Small intestine (tissue), 7 donors: Measurements from ENCODE around the gene HBA2. TPM values are rescaled to one million over a fixed set of nuclear protein-coding genes. Genes with fewer than 3 reads are reported as not detected.
"Not testable (repeated sequence)": the region's sequence is repeated elsewhere in the genome, so short reads cannot be mapped to it uniquely, and the experiment has no call there.

ENCODE experiments used
- DNase-seq, 2 donors: peaks; one replicate each; pipeline versions ENCODE4 v3.0.0 to v3.0.0-alpha.2; 2013
- FAIRE-seq: peaks from 2 replicates; lab custom pipeline; 2012; peaks lifted over from hg19 to GRCh38; lab: Jason Lieb, UNC
- H3K27ac ChIP-seq, 3 donors: one replicate each; pipeline ENCODE4 v1.5.1; 2013; ENCODE audit warnings: low read length in 2 of 3, mild to moderate bottlenecking in 2 of 3, control low read depth in 1 of 3, inconsistent platforms in 1 of 3, low read depth in 1 of 3, moderate library complexity in 1 of 3
- H3K27me3 ChIP-seq, 3 donors: one replicate each; pipeline ENCODE4 v1.6.1; 2013; ENCODE audit warnings: low read length in 3 of 3, inconsistent platforms in 1 of 3; ENCODE audit not compliant: control insufficient read depth in 3 of 3, insufficient read depth in 3 of 3
- H3K36me3 ChIP-seq, 3 donors: one replicate each; pipeline ENCODE4 v1.6.1; 2013; ENCODE audit warnings: low read length in 3 of 3, inconsistent platforms in 1 of 3, low read depth in 1 of 3, mild to moderate bottlenecking in 1 of 3, moderate library complexity in 1 of 3; ENCODE audit not compliant: control insufficient read depth in 3 of 3, insufficient read depth in 2 of 3
- H3K4me1 ChIP-seq, 3 donors: one replicate each; pipeline ENCODE4 v1.6.1; 2013; ENCODE audit warnings: low read length in 2 of 3, inconsistent platforms in 1 of 3, low read depth in 1 of 3, mild to moderate bottlenecking in 1 of 3, moderate library complexity in 1 of 3; ENCODE audit not compliant: control insufficient read depth in 3 of 3, insufficient read depth in 2 of 3
- H3K4me3 ChIP-seq, 3 donors: one replicate each; pipeline ENCODE4 v1.5.1; 2013; ENCODE audit warnings: low read length in 3 of 3, control low read depth in 1 of 3, inconsistent platforms in 1 of 3, low read depth in 1 of 3, mild to moderate bottlenecking in 1 of 3, moderate library complexity in 1 of 3
- H3K9me3 ChIP-seq, 2 donors: one replicate each; pipeline ENCODE4 v1.6.1; 2013; ENCODE audit warnings: low read depth in 1 of 2, low read length in 1 of 2; ENCODE audit not compliant: control insufficient read depth in 2 of 2, insufficient read depth in 1 of 2
- WGBS, 3 donors: extraction: QIAGEN DNeasy Blood & Tissue Kit; methylation state at CpG; one replicate each; pipeline ENCODE4 v1.1.7; 2013; 5-methylcytosine and 5-hydroxymethylcytosine counted together
- polyA plus RNA-seq, 4 donors: library from polyadenylated mRNA; stranded (reverse) in 3 of 4; unstranded in 1 of 4; fragments of 200-250 nt in 3 of 4; fragments of 120-200 nt in 1 of 4; gene quantifications; one replicate each; pipeline versions ENCODE4 v1.2.1 to v1.2.3, GENCODE V29; 2013
- donor health status: healthy with polysubstance abuse.
- donor health status: control.
- donor health status: control.
- donor health status: Bipolar disorder and iron deficiency.
- donor health status: healthy.

Gene HBA2
- polyA plus RNA-seq, 4 donors = 3.2 to 515 (median 10.7) TPM; not detected in 1

DNA sequence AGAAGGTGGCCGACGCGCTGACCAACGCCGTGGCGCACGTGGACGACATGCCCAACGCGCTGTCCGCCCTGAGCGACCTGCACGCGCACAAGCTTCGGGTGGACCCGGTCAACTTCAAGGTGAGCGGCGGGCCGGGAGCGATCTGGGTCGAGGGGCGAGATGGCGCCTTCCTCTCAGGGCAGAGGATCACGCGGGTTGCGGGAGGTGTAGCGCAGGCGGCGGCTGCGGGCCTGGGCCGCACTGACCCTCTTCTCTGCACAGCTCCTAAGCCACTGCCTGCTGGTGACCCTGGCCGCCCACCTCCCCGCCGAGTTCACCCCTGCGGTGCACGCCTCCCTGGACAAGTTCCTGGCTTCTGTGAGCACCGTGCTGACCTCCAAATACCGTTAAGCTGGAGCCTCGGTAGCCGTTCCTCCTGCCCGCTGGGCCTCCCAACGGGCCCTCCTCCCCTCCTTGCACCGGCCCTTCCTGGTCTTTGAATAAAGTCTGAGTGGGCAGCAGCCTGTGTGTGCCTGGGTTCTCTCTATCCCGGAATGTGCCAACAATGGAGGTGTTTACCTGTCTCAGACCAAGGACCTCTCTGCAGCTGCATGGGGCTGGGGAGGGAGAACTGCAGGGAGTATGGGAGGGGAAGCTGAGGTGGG lies 657 bp downstream of the HBA2 start:
- WGBS, 3 donors = 8 to 17% (median 9%) methylated on average over 11 to 32 of the region's 44 CpGs
- H3K27me3 ChIP-seq = peaks cover 4 to 61% (median 26%) of the 10 kb centered on the region in 3 donors
- FAIRE-seq = not testable (repeated sequence)

DNA sequence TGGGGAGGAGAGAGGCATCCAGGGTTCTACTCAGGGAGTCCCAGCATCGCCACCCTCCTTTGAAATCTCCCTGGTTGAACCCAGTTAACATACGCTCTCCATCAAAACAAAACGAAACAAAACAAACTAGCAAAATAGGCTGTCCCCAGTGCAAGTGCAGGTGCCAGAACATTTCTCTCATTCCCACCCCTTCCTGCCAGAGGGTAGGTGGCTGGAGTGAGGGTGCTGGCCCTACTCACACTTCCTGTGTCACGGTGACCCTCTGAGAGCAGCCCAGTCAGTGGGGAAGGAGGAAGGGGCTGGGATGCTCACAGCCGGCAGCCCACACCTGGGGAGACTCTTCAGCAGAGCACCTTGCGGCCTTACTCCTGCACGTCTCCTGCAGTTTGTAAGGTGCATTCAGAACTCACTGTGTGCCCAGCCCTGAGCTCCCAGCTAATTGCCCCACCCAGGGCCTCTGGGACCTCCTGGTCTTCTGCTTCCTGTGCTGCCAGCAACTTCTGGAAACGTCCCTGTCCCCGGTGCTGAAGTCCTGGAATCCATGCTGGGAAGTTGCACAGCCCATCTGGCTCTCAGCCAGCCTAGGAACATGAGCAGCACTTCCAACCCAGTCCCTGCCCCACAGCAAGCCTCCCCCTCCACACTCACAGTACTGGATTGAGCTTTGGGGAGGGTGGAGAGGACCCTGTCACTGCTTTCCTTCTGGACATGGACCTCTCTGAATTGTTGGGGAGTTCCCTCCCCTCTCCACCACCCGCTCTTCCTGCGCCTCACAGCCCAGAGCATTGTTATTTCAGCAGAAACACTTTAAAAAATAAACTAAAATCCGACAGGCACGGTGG lies 1.5 kb downstream of the HBA2 start:
- DNase-seq, H3K4me3 ChIP-seq, H3K4me1 ChIP-seq, H3K9me3 ChIP-seq, H3K27ac ChIP-seq, H3K36me3 ChIP-seq, FAIRE-seq: not testable (repeated sequence)
- 9 to 23% (median 19%) methylated on average over 7 to 9 of the region's 13 CpGs for WGBS, 3 donors
- peaks cover 4 to 60% (median 26%) of the 10 kb centered on the region in 3 donors for H3K27me3 ChIP-seq

More for the DNA sequence above, 657 bp downstream of the HBA2 start:
- H3K36me3 ChIP-seq, H3K4me1 ChIP-seq, H3K4me3 ChIP-seq, H3K9me3 ChIP-seq, DNase-seq, H3K27ac ChIP-seq: not testable (repeated sequence)

DNA sequence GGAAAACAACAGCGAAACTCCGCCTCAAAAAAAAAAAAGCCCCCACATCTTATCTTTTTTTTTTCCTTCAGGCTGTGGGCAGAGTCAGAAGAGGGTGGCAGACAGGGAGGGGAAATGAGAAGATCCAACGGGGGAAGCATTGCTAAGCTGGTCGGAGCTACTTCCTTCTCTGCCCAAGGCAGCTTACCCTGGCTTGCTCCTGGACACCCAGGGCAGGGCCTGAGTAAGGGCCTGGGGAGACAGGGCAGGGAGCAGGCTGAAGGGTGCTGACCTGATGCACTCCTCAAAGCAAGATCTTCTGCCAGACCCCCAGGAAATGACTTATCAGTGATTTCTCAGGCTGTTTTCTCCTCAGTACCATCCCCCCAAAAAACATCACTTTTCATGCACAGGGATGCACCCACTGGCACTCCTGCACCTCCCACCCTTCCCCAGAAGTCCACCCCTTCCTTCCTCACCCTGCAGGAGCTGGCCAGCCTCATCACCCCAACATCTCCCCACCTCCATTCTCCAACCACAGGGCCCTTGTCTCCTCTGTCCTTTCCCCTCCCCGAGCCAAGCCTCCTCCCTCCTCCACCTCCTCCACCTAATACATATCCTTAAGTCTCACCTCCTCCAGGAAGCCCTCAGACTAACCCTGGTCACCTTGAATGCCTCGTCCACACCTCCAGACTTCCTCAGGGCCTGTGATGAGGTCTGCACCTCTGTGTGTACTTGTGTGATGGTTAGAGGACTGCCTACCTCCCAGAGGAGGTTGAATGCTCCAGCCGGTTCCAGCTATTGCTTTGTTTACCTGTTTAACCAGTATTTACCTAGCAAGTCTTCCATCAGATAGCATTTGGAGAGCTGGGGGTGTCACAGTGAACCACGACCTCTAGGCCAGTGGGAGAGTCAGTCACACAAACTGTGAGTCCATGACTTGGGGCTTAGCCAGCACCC lies 2.6 kb downstream of the HBA2 start:
- Histone ChIP-seq H3K27me3 (peaks cover 7 to 67% (median 23%) of the 10 kb centered on the region in 3 donors), H3K4me3 (no peak overlapping the region), H3K36me3 (no peaks in the 10 kb centered on the region), H3K9me3 (peaks cover 0 to 4% of the 10 kb centered on the region in 2 donors), H3K27ac (no peak overlapping the region), H3K4me1 (no peaks in the 10 kb centered on the region)
- DNase-seq (no peak), FAIRE-seq (no peak)
- WGBS, 3 donors = 18 to 23% (median 20%) methylated on average over 8 of the region's 8 CpGs

DNA sequence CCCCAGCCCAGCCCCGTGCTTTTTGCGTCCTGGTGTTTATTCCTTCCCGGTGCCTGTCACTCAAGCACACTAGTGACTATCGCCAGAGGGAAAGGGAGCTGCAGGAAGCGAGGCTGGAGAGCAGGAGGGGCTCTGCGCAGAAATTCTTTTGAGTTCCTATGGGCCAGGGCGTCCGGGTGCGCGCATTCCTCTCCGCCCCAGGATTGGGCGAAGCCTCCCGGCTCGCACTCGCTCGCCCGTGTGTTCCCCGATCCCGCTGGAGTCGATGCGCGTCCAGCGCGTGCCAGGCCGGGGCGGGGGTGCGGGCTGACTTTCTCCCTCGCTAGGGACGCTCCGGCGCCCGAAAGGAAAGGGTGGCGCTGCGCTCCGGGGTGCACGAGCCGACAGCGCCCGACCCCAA lies 3.3 kb downstream of the HBA2 start:
- not testable (repeated sequence) for DNase-seq, H3K9me3 ChIP-seq, H3K27ac ChIP-seq, H3K36me3 ChIP-seq, H3K4me1 ChIP-seq, FAIRE-seq
- peak overlapping the region in 1 of 3 donors; percentile 7 for H3K4me3 ChIP-seq
- peaks cover 10 to 65% (median 20%) of the 10 kb centered on the region in 3 donors for H3K27me3 ChIP-seq
- 1 to 4% (median 2%) methylated on average over 8 to 27 of the region's 39 CpGs for WGBS, 3 donors

DNA sequence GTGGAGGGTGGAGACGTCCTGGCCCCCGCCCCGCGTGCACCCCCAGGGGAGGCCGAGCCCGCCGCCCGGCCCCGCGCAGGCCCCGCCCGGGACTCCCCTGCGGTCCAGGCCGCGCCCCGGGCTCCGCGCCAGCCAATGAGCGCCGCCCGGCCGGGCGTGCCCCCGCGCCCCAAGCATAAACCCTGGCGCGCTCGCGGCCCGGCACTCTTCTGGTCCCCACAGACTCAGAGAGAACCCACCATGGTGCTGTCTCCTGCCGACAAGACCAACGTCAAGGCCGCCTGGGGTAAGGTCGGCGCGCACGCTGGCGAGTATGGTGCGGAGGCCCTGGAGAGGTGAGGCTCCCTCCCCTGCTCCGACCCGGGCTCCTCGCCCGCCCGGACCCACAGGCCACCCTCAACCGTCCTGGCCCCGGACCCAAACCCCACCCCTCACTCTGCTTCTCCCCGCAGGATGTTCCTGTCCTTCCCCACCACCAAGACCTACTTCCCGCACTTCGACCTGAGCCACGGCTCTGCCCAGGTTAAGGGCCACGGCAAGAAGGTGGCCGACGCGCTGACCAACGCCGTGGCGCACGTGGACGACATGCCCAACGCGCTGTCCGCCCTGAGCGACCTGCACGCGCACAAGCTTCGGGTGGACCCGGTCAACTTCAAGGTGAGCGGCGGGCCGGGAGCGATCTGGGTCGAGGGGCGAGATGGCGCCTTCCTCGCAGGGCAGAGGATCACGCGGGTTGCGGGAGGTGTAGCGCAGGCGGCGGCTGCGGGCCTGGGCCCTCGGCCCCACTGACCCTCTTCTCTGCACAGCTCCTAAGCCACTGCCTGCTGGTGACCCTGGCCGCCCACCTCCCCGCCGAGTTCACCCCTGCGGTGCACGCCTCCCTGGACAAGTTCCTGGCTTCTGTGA lies 4.1 kb downstream of the HBA2 start, which contains the start of gene HBA1:
Gene HBA1, plus strand, starts transcription at position 204 of the 906 bp plus-strand sequence. Its CDS starts 37 bp downstream, at position 241.
- not testable (repeated sequence) for H3K27ac ChIP-seq, FAIRE-seq, H3K9me3 ChIP-seq, DNase-seq, H3K36me3 ChIP-seq, H3K4me1 ChIP-seq
- H3K4me3 ChIP-seq = peak within 1 kb of the TSS in 1 of 3 donors; percentile 7
- WGBS, 3 donors = 0 to 5% (median 5%) methylated on average over 17 to 41 of the region's 88 CpGs
- peaks cover 10 to 60% (median 20%) of the 10 kb centered on the region in 3 donors for H3K27me3 ChIP-seq

DNA sequence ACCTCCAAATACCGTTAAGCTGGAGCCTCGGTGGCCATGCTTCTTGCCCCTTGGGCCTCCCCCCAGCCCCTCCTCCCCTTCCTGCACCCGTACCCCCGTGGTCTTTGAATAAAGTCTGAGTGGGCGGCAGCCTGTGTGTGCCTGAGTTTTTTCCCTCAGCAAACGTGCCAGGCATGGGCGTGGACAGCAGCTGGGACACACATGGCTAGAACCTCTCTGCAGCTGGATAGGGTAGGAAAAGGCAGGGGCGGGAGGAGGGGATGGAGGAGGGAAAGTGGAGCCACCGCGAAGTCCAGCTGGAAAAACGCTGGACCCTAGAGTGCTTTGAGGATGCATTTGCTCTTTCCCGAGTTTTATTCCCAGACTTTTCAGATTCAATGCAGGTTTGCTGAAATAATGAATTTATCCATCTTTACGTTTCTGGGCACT lies 4.7 kb downstream of the HBA2 start:
- Histone ChIP-seq H3K27ac (no peak overlapping the region), H3K9me3 (peaks cover 0 to 4% of the 10 kb centered on the region in 2 donors), H3K36me3 (no peaks in the 10 kb centered on the region), H3K4me1 (peaks cover 0 to 10% (median 2%) of the 10 kb centered on the region in 3 donors), H3K27me3 (peaks cover 10 to 59% (median 20%) of the 10 kb centered on the region in 3 donors), H3K4me3 (no peak overlapping the region)
- DNase-seq = no peak
- WGBS, 3 donors = 4 to 13% (median 8%) methylated on average over 12 to 13 of the region's 13 CpGs
- no peak for FAIRE-seq

DNA sequence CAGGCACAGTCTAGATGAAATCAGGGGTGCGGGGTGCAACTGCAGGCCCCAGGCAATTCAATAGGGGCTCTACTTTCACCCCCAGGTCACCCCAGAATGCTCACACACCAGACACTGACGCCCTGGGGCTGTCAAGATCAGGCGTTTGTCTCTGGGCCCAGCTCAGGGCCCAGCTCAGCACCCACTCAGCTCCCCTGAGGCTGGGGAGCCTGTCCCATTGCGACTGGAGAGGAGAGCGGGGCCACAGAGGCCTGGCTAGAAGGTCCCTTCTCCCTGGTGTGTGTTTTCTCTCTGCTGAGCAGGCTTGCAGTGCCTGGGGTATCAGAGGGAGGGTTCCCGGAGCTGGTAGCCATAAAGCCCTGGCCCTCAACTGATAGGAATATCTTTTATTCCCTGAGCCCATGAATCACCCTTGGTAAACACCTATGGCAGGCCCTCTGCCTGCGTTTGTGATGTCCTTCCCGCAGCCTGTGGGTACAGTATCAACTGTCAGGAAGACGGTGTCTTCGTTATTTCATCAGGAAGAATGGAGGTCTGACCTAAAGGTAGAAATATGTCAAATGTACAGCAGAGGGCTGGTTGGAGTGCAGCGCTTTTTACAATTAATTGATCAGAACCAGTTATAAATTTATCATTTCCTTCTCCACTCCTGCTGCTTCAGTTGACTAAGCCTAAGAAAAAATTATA lies 5.4 kb downstream of the HBA2 start:
- Histone ChIP-seq H3K9me3 (peaks cover 0 to 4% of the 10 kb centered on the region in 2 donors), H3K4me3 (no peak overlapping the region), H3K27ac (no peak overlapping the region), H3K27me3 (peaks cover 10 to 59% (median 20%) of the 10 kb centered on the region in 3 donors), H3K4me1 (peaks cover 0 to 10% (median 2%) of the 10 kb centered on the region in 3 donors), H3K36me3 (peaks cover 0 to 4% (median 0%) of the 10 kb centered on the region in 3 donors)
- DNase-seq = no peak
- no peak for FAIRE-seq
- 42 to 55% (median 45%) methylated on average over 11 of the region's 11 CpGs for WGBS, 3 donors
